ENCODE measurements around the gene PPP2R1A.

PPP2R1A gene

DNA sequence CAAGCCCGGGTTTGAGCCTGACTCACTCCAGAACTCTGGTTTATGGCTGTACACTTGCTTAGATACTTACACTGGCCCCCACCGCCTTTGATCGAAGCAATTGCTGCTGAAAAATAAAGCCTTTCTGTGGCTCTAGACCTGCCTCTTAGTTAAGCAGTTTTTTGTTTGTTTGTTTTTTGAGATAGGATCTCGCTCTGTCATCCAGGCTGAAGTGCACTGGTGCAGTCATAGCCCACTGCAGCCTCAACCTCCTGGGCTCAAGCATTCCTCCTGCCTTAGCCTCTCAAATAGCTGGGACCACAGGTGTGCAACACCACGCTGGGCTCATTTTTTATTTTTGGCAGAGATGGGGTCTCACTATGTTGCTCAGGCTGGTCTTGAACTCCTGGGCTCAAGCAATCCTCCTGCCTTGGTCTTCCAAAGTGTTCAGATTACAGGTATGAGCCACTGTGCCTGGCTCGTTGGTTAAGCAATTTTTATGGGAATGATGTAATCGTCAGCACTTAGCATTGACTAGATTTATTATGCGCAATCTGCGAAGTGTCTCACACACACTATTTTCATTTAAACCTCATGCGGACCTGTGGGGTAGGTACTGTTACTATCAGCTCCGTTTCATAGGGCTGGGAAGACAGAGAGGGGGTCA lies 22.2 kb downstream of the PPP2R1A start (continued):
- TF ChIP-seq, protein P1, sequence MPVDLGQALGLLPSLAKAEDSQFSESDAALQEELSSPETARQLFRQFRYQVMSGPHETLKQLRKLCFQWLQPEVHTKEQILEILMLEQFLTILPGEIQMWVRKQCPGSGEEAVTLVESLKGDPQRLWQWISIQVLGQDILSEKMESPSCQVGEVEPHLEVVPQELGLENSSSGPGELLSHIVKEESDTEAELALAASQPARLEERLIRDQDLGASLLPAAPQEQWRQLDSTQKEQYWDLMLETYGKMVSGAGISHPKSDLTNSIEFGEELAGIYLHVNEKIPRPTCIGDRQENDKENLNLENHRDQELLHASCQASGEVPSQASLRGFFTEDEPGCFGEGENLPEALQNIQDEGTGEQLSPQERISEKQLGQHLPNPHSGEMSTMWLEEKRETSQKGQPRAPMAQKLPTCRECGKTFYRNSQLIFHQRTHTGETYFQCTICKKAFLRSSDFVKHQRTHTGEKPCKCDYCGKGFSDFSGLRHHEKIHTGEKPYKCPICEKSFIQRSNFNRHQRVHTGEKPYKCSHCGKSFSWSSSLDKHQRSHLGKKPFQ (tag by site-specific recombination; IDR thresholded peaks at IDR 0.05): no peak
- TF ChIP-seq ZNF610 (tag by site-specific recombination; IDR thresholded peaks at IDR 0.05; ENCODE audit: borderline replicate concordance): no peak
- TF ChIP-seq ZNF423 (tag by site-specific recombination; IDR thresholded peaks at IDR 0.05): no peak
- no peak for TF ChIP-seq HOXC10 (CRISPR knock-in tag; IDR thresholded peaks at IDR 0.05)

DNA sequence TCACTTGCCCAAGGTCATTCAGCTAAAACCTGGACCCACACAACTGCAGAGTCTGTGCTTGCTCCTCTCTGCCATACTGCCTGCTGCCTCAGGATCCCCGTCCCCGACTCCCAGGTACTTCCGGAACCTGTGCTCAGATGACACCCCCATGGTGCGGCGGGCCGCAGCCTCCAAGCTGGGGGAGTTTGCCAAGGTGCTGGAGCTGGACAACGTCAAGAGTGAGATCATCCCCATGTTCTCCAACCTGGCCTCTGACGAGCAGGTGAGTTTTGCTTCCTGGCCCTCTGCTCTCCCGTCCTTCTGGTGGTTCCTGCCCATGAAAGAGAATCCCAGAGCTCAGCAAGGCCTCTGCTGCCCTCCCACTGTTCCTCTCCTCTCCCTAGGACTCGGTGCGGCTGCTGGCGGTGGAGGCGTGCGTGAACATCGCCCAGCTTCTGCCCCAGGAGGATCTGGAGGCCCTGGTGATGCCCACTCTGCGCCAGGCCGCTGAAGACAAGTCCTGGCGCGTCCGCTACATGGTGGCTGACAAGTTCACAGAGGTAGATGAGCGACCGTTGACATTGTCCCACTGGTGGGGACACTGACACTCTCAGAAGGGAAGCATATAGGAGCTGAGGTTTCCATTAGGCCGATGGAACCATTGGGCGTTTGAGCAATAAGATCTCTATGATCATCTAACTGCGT lies 22.9 kb downstream of the PPP2R1A start:
- ChIA-PET POLR2A (interaction anchor here (2.6 kb wide), 1 partner anchor 23 kb away, joined by 14 read pairs; the partner anchor contains the start of gene PPP2R1A), CTCF (interaction anchor here (0.7 to 1.3 kb wide), 2 partner anchors 25 to 73 kb away, joined by 3 to 6 read pairs; partner anchors contain the start of gene ZNF616)
- H3K36me3 ChIP-seq (ENCODE audit: control insufficient read depth in 2 of 2, insufficient read depth in 1 of 2, low read length in 2 of 2): peaks cover 91 to 95% of the 10 kb centered on the region in 2 experiments
- H3K9me3 ChIP-seq (ENCODE audit: control insufficient read depth, insufficient read depth, low read depth, low read length): no peaks in the 10 kb centered on the region
- TF ChIP-seq ZNF677 (tag by site-specific recombination; IDR thresholded peaks at IDR 0.05) (no peak), ZNF701 (tag by site-specific recombination; IDR thresholded peaks at IDR 0.05) (no peak), ZNF596 (tag by site-specific recombination; IDR thresholded peaks at IDR 0.05) (no peak), ZNF791 (tag by site-specific recombination; IDR thresholded peaks at IDR 0.05) (no peak), ZNF16 (tag by site-specific recombination; IDR thresholded peaks at IDR 0.05; ENCODE audit: low read depth) (no peak), ZNF707 (tag by site-specific recombination; IDR thresholded peaks at IDR 0.05) (no peak), KLF10 (tag by site-specific recombination; IDR thresholded peaks at IDR 0.05) (no peak), KLF9 (tag by site-specific recombination; IDR thresholded peaks at IDR 0.05; ENCODE audit: low read depth) (no peak), ZBTB20 (tag by site-specific recombination; IDR thresholded peaks at IDR 0.05) (no peak), ZFP37 (tag by site-specific recombination; IDR thresholded peaks at IDR 0.05) (no peak), SALL2 (tag by site-specific recombination; IDR thresholded peaks at IDR 0.05; ENCODE audit: borderline replicate concordance) (no peak), ZNF10 (tag by site-specific recombination; IDR thresholded peaks at IDR 0.05) (no peak), ZNF302 (tag by site-specific recombination; IDR thresholded peaks at IDR 0.05; ENCODE audit: low read depth) (no peak), MYNN (tag by site-specific recombination; IDR thresholded peaks at IDR 0.05; ENCODE audit: borderline replicate concordance) (no peak), ZNF433 (tag by site-specific recombination; IDR thresholded peaks at IDR 0.05; ENCODE audit: low read depth) (no peak), ZNF394 (tag by site-specific recombination; IDR thresholded peaks at IDR 0.05; ENCODE audit: borderline replicate concordance) (no peak)
- TF ChIP-seq, protein P2, sequence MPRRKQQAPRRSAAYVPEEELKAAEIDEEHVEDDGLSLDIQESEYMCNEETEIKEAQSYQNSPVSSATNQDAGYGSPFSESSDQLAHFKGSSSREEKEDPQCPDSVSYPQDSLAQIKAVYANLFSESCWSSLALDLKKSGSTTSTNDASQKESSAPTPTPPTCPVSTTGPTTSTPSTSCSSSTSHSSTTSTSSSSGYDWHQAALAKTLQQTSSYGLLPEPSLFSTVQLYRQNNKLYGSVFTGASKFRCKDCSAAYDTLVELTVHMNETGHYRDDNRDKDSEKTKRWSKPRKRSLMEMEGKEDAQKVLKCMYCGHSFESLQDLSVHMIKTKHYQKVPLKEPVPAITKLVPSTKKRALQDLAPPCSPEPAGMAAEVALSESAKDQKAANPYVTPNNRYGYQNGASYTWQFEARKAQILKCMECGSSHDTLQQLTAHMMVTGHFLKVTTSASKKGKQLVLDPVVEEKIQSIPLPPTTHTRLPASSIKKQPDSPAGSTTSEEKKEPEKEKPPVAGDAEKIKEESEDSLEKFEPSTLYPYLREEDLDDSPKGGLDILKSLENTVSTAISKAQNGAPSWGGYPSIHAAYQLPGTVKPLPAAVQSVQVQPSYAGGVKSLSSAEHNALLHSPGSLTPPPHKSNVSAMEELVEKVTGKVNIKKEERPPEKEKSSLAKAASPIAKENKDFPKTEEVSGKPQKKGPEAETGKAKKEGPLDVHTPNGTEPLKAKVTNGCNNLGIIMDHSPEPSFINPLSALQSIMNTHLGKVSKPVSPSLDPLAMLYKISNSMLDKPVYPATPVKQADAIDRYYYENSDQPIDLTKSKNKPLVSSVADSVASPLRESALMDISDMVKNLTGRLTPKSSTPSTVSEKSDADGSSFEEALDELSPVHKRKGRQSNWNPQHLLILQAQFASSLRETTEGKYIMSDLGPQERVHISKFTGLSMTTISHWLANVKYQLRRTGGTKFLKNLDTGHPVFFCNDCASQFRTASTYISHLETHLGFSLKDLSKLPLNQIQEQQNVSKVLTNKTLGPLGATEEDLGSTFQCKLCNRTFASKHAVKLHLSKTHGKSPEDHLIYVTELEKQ (tag by site-specific recombination; IDR thresholded peaks at IDR 0.05; ENCODE audit: borderline replicate concordance): no peak
- TF ChIP-seq, protein P3, sequence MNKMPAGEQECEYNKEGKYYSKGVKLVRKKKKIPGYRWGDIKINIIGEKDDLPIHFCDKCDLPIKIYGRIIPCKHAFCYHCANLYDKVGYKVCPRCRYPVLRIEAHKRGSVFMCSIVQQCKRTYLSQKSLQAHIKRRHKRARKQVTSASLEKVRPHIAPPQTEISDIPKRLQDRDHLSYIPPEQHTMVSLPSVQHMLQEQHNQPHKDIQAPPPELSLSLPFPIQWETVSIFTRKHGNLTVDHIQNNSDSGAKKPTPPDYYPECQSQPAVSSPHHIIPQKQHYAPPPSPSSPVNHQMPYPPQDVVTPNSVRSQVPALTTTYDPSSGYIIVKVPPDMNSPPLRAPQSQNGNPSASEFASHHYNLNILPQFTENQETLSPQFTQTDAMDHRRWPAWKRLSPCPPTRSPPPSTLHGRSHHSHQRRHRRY (tag by site-specific recombination; IDR thresholded peaks at IDR 0.05): no peak
- no peak overlapping the region for H3K27ac ChIP-seq (ENCODE audit: extremely low read depth, low read depth, low read length)
- no peak overlapping the region for H3K4me3 ChIP-seq (ENCODE audit: low read depth, low read length)
- H3K4me1 ChIP-seq (ENCODE audit: control insufficient read depth, insufficient read depth, low read length): no peaks in the 10 kb centered on the region
